CD8-positive, alpha-beta memory T cell (primary cell): Measurements from ENCODE around the gene SYT6. TPM values are rescaled to one million over a fixed set of nuclear protein-coding genes. Genes with fewer than 3 reads are reported as not detected.
"Not testable (repeated sequence)": the region's sequence is repeated elsewhere in the genome, so short reads cannot be mapped to it uniquely, and the experiment has no call there.

ENCODE experiments used
- CTCF ChIA-PET: fragments of 350-600 bp; sonication (Branson Sonifier 250); formaldehyde crosslinking; loops from one replicate; lab custom pipeline; 2021; ENCODE audit warnings: antibody characterized with exemption; lab: Charles Lee
- POLR2A ChIA-PET: fragments of 350-600 bp; sonication (Branson Sonifier 250); formaldehyde crosslinking; loops from one replicate; lab custom pipeline; 2021; ENCODE audit warnings: antibody characterized with exemption; lab: Charles Lee
- DNase-seq, 5 donors: peaks; one replicate each; pipeline versions ENCODE4 v3.0.0 to v3.0.0-alpha.2; 2020 to 2022; ENCODE audit warnings: mixed read lengths in 1 of 5
- H3K27ac ChIP-seq: one replicate; pipeline ENCODE4 v1.7.0; 2013; ENCODE audit warnings: low read depth, mild to moderate bottlenecking, low read length, moderate library complexity
- H3K27me3 ChIP-seq: 2 replicates; pipeline ENCODE4 v1.7.0; 2013; ENCODE audit warnings: low read length, mild to moderate bottlenecking; ENCODE audit not compliant: insufficient read depth, poor library complexity, severe bottlenecking
- H3K36me3 ChIP-seq: 2 replicates; pipeline ENCODE4 v1.7.0; 2013; ENCODE audit warnings: mild to moderate bottlenecking, low read length, moderate library complexity; ENCODE audit not compliant: insufficient read depth
- H3K4me1 ChIP-seq: 2 replicates; pipeline ENCODE4 v1.7.0; 2013; ENCODE audit warnings: mild to moderate bottlenecking, low read length, moderate library complexity; ENCODE audit not compliant: insufficient read depth
- H3K4me3 ChIP-seq: 2 replicates; pipeline ENCODE4 v1.7.0; 2013; ENCODE audit warnings: mild to moderate bottlenecking, low read length
- H3K9me3 ChIP-seq: 2 replicates; pipeline ENCODE4 v1.7.0; 2013; ENCODE audit warnings: mild to moderate bottlenecking, low read length
- H3K27ac Mint-ChIP-seq, 8 donors: one replicate each; pipeline ENCODE4 v1.8.0; 2020 to 2021; ENCODE audit warnings: mixed read lengths in 8 of 8, mild to moderate bottlenecking in 6 of 8, inconsistent platforms in 3 of 8, moderate library complexity in 3 of 8
- H3K27me3 Mint-ChIP-seq, 2 donors: one replicate each; pipeline ENCODE4 v1.8.0; 2020 to 2021; ENCODE audit warnings: mixed read lengths in 2 of 2, mild to moderate bottlenecking in 1 of 2, moderate library complexity in 1 of 2
- H3K36me3 Mint-ChIP-seq, 3 donors: one replicate each; pipeline ENCODE4 v1.8.0; 2020 to 2021; ENCODE audit warnings: mixed read lengths in 3 of 3, inconsistent platforms in 1 of 3, mild to moderate bottlenecking in 1 of 3
- H3K4me1 Mint-ChIP-seq, 3 donors: one replicate each; pipeline ENCODE4 v1.8.0; 2020 to 2021; ENCODE audit warnings: mixed read lengths in 3 of 3, inconsistent platforms in 1 of 3, mild to moderate bottlenecking in 1 of 3
- H3K4me3 Mint-ChIP-seq, 7 donors: one replicate each; pipeline ENCODE4 v1.8.0; 2020 to 2021; ENCODE audit warnings: mixed read lengths in 7 of 7, mild to moderate bottlenecking in 6 of 7, moderate library complexity in 4 of 7, inconsistent platforms in 2 of 7
- H3K9me3 Mint-ChIP-seq, 5 donors: one replicate each; pipeline ENCODE4 v1.8.0; 2020 to 2022; ENCODE audit warnings: mixed read lengths in 5 of 5, mild to moderate bottlenecking in 3 of 5, moderate library complexity in 2 of 5, inconsistent platforms in 1 of 5
- polyA plus RNA-seq: library from polyadenylated mRNA; unstranded; fragments of 300-500 nt; fragmentation: Illumina TruSeq; gene quantifications from one replicate; pipeline ENCODE4 v1.2.3, GENCODE V29; 2021
- total RNA-seq, 2 experiments: library from RNA; stranded (reverse); gene quantifications; one replicate each; pipeline ENCODE4 v1.2.3, GENCODE V29; 2021

SYT6 gene
- total and polyA plus RNA-seq, 3 experiments from 2014 or later, result not detected

- no peaks in the 10 kb centered on the region for H3K9me3 ChIP-seq
- no peak for DNase-seq
- H3K9me3 Mint-ChIP-seq, result peaks cover 0 to 13% (median 6%) of the 10 kb centered on the region in 5 donors
- H3K27me3 ChIP-seq, result no peaks in the 10 kb centered on the region
- H3K27ac ChIP-seq, result no peak overlapping the region
- H3K4me3 ChIP-seq, result no peak overlapping the region
- H3K27ac Mint-ChIP-seq, result no peak overlapping the region
- POLR2A ChIA-PET, result no interaction called here
- CTCF ChIA-PET, result no interaction called here
- H3K27me3 Mint-ChIP-seq, result peaks cover 0 to 3% of the 10 kb centered on the region in 2 donors
- peaks cover 0 to 7% (median 0%) of the 10 kb centered on the region in 3 donors for H3K36me3 Mint-ChIP-seq
- peaks cover 1 to 9% (median 4%) of the 10 kb centered on the region in 3 donors for H3K4me1 Mint-ChIP-seq
- no peaks in the 10 kb centered on the region for H3K4me1 ChIP-seq
- no peak overlapping the region for H3K4me3 Mint-ChIP-seq
- no peaks in the 10 kb centered on the region for H3K36me3 ChIP-seq
Observed at GRCh38 chr1:114077188-114077587, 76.5 kb downstream of the SYT6 start.

GRCh38 chr1:114076308-114076707, 77.4 kb downstream of the SYT6 start:
- no peak overlapping the region for H3K4me3 ChIP-seq
- H3K27ac Mint-ChIP-seq, result peak overlapping the region in 1 of 8 donors; percentile 58
- H3K27me3 Mint-ChIP-seq, result peaks cover 0 to 3% of the 10 kb centered on the region in 2 donors
- no peak for DNase-seq
- H3K9me3 ChIP-seq, result no peaks in the 10 kb centered on the region
- no peaks in the 10 kb centered on the region for H3K27me3 ChIP-seq
- H3K36me3 Mint-ChIP-seq, result peaks cover 0 to 13% (median 0%) of the 10 kb centered on the region in 3 donors
- no peak overlapping the region for H3K27ac ChIP-seq
- no peaks in the 10 kb centered on the region for H3K36me3 ChIP-seq
- ChIA-PET POLR2A (no interaction called here), CTCF (no interaction called here)
- H3K4me3 Mint-ChIP-seq, result no peak overlapping the region
- H3K4me1 ChIP-seq, result no peaks in the 10 kb centered on the region
- peaks cover 0 to 18% (median 13%) of the 10 kb centered on the region in 5 donors for H3K9me3 Mint-ChIP-seq
- peaks cover 1 to 9% (median 4%) of the 10 kb centered on the region in 3 donors for H3K4me1 Mint-ChIP-seq

- Mint-ChIP-seq H3K4me1 (peaks cover 1 to 9% (median 4%) of the 10 kb centered on the region in 3 donors), H3K4me3 (no peak overlapping the region), H3K9me3 (peaks cover 0 to 22% (median 18%) of the 10 kb centered on the region in 5 donors), H3K27ac (peak overlapping the region in 3 of 8 donors; percentile 3 to 51 (median 39)), H3K36me3 (peaks cover 0 to 17% (median 0%) of the 10 kb centered on the region in 3 donors), H3K27me3 (peaks cover 0 to 3% of the 10 kb centered on the region in 2 donors)
- no peak overlapping the region for H3K4me3 ChIP-seq
- POLR2A ChIA-PET, result no interaction called here
- CTCF ChIA-PET, result no interaction called here
- no peaks in the 10 kb centered on the region for H3K4me1 ChIP-seq
- no peaks in the 10 kb centered on the region for H3K36me3 ChIP-seq
- H3K9me3 ChIP-seq, result no peaks in the 10 kb centered on the region
- no peak overlapping the region for H3K27ac ChIP-seq
- DNase-seq, result no peak
- H3K27me3 ChIP-seq, result no peaks in the 10 kb centered on the region
Observed at GRCh38 chr1:114075546-114076242, 78.0 kb downstream of the SYT6 start.

- Mint-ChIP-seq H3K27me3 (peaks cover 3% of the 10 kb centered on the region in 2 donors), H3K27ac (no peak overlapping the region), H3K4me1 (peaks cover 1 to 9% (median 4%) of the 10 kb centered on the region in 3 donors), H3K4me3 (no peak overlapping the region), H3K36me3 (peaks cover 0 to 17% (median 0%) of the 10 kb centered on the region in 3 donors), H3K9me3 (peaks cover 0 to 22% (median 18%) of the 10 kb centered on the region in 5 donors)
- Histone ChIP-seq H3K27ac (no peak overlapping the region), H3K4me1 (no peaks in the 10 kb centered on the region), H3K27me3 (no peaks in the 10 kb centered on the region), H3K4me3 (no peak overlapping the region), H3K36me3 (no peaks in the 10 kb centered on the region), H3K9me3 (no peaks in the 10 kb centered on the region)
- CTCF ChIA-PET, result no interaction called here
- no peak for DNase-seq
- POLR2A ChIA-PET, result no interaction called here
Observed at GRCh38 chr1:114075105-114075504, 78.6 kb downstream of the SYT6 start.

- no peaks in the 10 kb centered on the region for H3K4me1 ChIP-seq
- no peaks in the 10 kb centered on the region for H3K27me3 ChIP-seq
- H3K4me3 Mint-ChIP-seq, result no peak overlapping the region
- DNase-seq, result no peak
- no peaks in the 10 kb centered on the region for H3K9me3 ChIP-seq
- no peak overlapping the region for H3K27ac Mint-ChIP-seq
- H3K9me3 Mint-ChIP-seq, result peaks cover 0 to 22% (median 21%) of the 10 kb centered on the region in 5 donors
- peaks cover 1 to 5% (median 4%) of the 10 kb centered on the region in 3 donors for H3K4me1 Mint-ChIP-seq
- H3K27me3 Mint-ChIP-seq, result peaks cover 3 to 15% of the 10 kb centered on the region in 2 donors
- no peak overlapping the region for H3K4me3 ChIP-seq
- H3K36me3 Mint-ChIP-seq, result peaks cover 0 to 25% (median 1%) of the 10 kb centered on the region in 3 donors
- ChIA-PET CTCF (interaction anchor here (1.0 kb wide), 1 partner anchor 9 kb away, joined by 3 read pairs; no protein-coding TSS in a partner anchor), POLR2A (no interaction called here)
- H3K36me3 ChIP-seq, result no peaks in the 10 kb centered on the region
- H3K27ac ChIP-seq, result no peak overlapping the region
Observed at GRCh38 chr1:114072246-114072645, 81.4 kb downstream of the SYT6 start.

GRCh38 chr1:114069762-114070161, 83.9 kb downstream of the SYT6 start:
- H3K27ac ChIP-seq, H3K27me3 ChIP-seq, H3K9me3 ChIP-seq, CTCF ChIA-PET, DNase-seq, H3K4me3 Mint-ChIP-seq, H3K36me3 ChIP-seq, H3K4me1 ChIP-seq, POLR2A ChIA-PET, H3K4me3 ChIP-seq, H3K4me1 Mint-ChIP-seq, H3K27ac Mint-ChIP-seq: not testable (repeated sequence)
- H3K36me3 Mint-ChIP-seq, result peaks cover 0 to 25% (median 1%) of the 10 kb centered on the region in 3 donors
- peaks cover 0 to 22% (median 21%) of the 10 kb centered on the region in 5 donors for H3K9me3 Mint-ChIP-seq
- peaks cover 3 to 18% of the 10 kb centered on the region in 2 donors for H3K27me3 Mint-ChIP-seq

GRCh38 chr1:114068684-114069083, 85.0 kb downstream of the SYT6 start:
- H3K4me1 Mint-ChIP-seq, H3K4me3 Mint-ChIP-seq, H3K27me3 ChIP-seq, H3K27ac ChIP-seq, DNase-seq, H3K9me3 ChIP-seq, H3K4me1 ChIP-seq, CTCF ChIA-PET, H3K36me3 ChIP-seq, H3K27ac Mint-ChIP-seq, H3K4me3 ChIP-seq, POLR2A ChIA-PET: not testable (repeated sequence)
- peaks cover 0 to 25% (median 1%) of the 10 kb centered on the region in 3 donors for H3K36me3 Mint-ChIP-seq
- H3K9me3 Mint-ChIP-seq, result peaks cover 0 to 21% (median 21%) of the 10 kb centered on the region in 5 donors
- peaks cover 3 to 22% of the 10 kb centered on the region in 2 donors for H3K27me3 Mint-ChIP-seq

GRCh38 chr1:114065671-114066070, 88.0 kb downstream of the SYT6 start:
- H3K9me3 Mint-ChIP-seq, DNase-seq, H3K4me1 Mint-ChIP-seq, H3K27ac ChIP-seq, H3K27ac Mint-ChIP-seq, H3K4me3 ChIP-seq, H3K36me3 ChIP-seq, H3K36me3 Mint-ChIP-seq, POLR2A ChIA-PET, H3K9me3 ChIP-seq, H3K4me1 ChIP-seq, H3K27me3 ChIP-seq, CTCF ChIA-PET, H3K4me3 Mint-ChIP-seq: not testable (repeated sequence)
- H3K27me3 Mint-ChIP-seq, result peaks cover 6 to 22% of the 10 kb centered on the region in 2 donors
